Spleen (tissue), 7 donors: ENCODE measurements around the gene OIP5.

Experiments
- CTCF ChIP-seq, 11 experiments: fragments of 200-600 bp in 7 of 11; fragments of 450-650 bp in 4 of 11; sonication (generic) in 4 of 11; IDR thresholded peaks in 8 of 11; conservative IDR thresholded peaks in 3 of 11; 1 replicate in 7 of 11; 2 replicates in 4 of 11; pipeline versions ENCODE4 v1.4.0 to v1.8.0; 2016 to 2021; ENCODE audit warnings: antibody characterized with exemption in 11 of 11, inconsistent platforms in 4 of 11, mild to moderate bottlenecking in 1 of 11
- POLR2A ChIP-seq, 3 donors: fragments of 450-650 bp; IDR thresholded peaks; one replicate each; pipeline ENCODE4 v1.5.1; 2017; ENCODE audit warnings: antibody characterized with exemption in 3 of 3, mild to moderate bottlenecking in 1 of 3
- POLR2AphosphoS5 ChIP-seq, 3 donors: sonication (generic); formaldehyde crosslinking; IDR thresholded peaks; one replicate each; pipeline ENCODE4 v1.5.1; 2017; ENCODE audit warnings: antibody characterized with exemption in 3 of 3
- donor health status: DM: no; HTN: no; CAD: no; lungs with moderate emphysema.
- donor health status: DM: no; HTN: no; CAD: no.
- donor health status: DM: no; HTN: no; CAD: no.

- no peak for TF ChIP-seq CTCF (IDR thresholded peaks at IDR 0.05 in 8 of 11, conservative IDR thresholded peaks at IDR 0.05 in 3 of 11)
- peak in 1 of 3 donors; percentile 37 for TF ChIP-seq POLR2AphosphoS5 (IDR thresholded peaks at IDR 0.05)
- no peak for TF ChIP-seq POLR2A (IDR thresholded peaks at IDR 0.05)
Observed at GRCh38 chr15:41291065-41291631, 41.2 kb downstream of the OIP5 start.
